ENCODE data around the gene MAP1S.

MAP1S gene

DNA sequence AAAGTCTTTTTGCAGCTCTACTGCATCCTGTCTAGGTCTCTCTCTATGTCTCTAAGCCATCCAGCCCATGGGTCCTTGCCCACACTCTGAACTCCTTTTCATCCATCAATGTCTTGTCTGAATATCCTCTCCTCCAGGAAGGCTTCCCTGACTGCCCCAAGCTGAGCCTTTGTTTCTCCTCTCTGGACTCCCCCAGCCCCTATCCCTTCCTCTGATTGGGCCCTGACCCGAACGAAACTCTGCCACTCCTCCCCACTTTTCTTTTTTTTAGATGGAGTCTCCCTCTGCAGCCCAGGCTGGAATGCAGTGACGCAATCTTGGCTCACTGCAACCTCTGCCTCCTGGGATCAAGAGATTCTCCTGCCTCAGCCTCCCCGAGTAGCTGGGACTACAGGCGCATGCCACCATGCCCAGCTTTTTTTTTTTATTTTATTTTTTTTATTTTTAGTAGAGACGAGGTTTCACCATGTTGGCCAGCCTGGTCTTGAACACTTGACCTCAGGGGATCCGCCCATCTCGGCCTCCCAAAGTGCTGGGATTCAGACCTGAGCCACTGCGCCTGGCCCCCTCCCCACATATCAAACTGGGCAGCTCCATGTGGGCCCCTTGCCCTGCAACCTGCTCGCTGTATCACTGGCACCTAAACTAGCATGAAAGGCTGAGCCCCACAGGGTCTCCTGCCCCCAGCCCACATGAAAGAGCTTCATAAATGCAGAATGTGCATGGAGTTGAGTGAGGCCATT lies 30.3 kb upstream of the MAP1S start:
- no peak for DNase-seq (ENCODE audit: low read depth)

GRCh38 chr19:17692566-17692965 lies 26.7 kb upstream of the MAP1S start:
- DNase-seq (ENCODE audit: low read depth) = no peak

DNA sequence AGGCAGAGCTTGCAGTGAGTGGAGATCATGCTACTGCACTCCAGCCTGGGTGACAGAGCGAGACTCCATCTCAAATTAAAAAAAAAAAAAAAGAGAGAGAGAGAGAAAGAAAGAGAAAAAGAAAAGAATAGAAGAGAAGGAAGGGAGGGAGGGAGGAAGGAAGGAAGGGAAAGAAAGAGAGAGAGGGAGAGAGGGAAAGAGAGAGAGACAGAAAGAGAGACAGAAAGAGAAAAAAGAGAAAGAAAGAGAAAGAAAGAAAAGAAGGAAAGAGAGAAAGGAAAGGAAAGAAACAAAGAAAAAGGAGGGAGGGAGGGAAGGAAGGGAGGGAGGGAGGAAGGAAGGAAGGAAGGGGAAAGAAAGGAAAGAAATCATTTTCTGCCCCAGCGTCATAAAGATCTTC lies 24.1 kb upstream of the MAP1S start:
- DNase-seq (ENCODE audit: low read depth) = no peak

- peak; percentile 39 for DNase-seq (ENCODE audit: low read depth)
These were observed 15.3 kb upstream of the MAP1S start for GRCh38 chr19:17703824-17704463.

- no peak for DNase-seq (ENCODE audit: low read depth)
These were observed 12.5 kb upstream of the MAP1S start for GRCh38 chr19:17706750-17707181.

GRCh38 chr19:17711851-17712250 lies 7.4 kb upstream of the MAP1S start:
- no peak for DNase-seq (ENCODE audit: low read depth)

GRCh38 chr19:17716309-17716929 lies 2.9 kb upstream of the MAP1S start:
- DNase-seq (ENCODE audit: low read depth) = no peak

- DNase-seq (ENCODE audit: low read depth) = no peak
These were observed 732 bp upstream of the MAP1S start for GRCh38 chr19:17718550-17718946.

DNA sequence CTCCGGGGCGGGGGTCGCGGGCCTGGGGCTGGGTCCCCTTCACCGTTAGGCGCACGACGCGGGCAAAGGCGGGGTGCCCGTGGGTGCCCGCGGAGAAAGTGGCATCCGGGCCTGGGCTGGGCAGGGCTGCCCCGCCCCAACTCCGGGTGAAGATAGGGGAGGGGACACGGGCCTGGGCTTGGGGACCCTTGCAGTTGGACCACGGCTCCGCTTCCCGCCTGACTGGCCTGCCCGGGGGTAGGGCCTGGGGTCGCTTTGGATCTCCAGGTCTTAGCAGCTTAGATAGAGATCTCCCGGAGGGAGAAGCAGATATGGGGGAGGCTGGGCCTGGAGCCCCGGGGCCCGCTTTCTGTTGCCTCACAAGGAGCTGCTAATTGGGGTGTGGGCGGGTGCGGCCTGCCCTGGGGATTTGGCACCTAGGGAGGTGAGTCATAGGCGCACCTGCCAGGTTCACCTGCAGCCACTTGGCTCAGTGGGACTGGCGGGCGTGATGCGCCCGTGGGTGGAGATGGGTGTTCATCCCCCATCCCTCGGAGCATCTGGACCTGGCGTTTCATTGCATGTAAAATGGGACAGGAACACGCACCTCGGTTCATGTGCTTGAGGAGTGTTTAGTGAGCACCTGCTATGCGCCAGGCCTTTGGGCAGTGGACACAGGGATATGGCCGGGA lies 585 bp downstream of the MAP1S start:
- DNase-seq (ENCODE audit: low read depth) = peak; percentile 64

DNA sequence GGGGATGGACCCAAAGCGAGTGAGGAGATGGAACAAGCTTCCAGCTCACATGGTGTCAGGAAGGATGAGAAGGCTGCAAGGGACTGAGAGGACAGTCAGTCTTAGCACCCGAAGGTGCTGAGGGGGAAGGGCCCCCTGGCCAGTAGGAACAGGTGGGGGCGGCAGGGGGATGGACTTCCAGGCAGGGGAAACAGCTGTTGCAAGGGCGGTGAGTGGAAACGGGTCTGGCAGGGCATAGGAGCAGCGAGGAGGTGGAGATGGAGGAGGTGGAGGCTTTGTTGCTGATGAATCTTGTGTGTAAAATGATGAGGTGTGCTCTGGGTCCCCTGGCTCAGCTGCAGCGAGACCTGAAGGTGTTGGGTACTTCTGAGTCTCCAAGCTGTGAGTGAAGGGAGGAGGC lies 1.2 kb downstream of the MAP1S start:
- no peak for DNase-seq (ENCODE audit: low read depth)

DNA sequence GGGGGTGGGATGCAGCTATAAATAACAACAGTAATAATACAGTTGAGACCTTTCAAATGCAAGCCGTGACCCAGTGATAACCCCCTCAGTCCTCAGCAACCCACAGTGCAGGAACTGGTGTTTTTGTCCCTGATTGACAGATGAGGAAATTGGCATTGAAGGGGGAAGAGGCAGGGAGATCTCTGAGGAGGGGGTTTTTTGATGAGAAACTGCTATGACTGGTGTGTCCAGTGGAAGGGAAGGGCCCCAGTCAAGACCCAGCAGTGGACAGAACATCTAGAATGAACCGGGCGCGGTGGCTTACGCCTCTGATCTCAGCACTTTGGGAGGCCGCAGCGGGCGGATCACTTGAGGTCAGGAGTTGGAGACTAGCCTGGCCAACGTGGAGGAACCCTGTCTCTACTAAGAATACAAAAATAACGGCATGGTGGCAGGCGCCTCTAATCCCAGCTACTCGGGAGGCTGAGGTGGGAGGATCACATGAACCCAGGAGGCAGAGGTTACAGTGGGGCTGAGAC lies 1.9 kb downstream of the MAP1S start:
- DNase-seq (ENCODE audit: low read depth) = no peak

GRCh38 chr19:17721821-17722220 lies 2.5 kb downstream of the MAP1S start:
- DNase-seq (ENCODE audit: low read depth) = no peak

DNA sequence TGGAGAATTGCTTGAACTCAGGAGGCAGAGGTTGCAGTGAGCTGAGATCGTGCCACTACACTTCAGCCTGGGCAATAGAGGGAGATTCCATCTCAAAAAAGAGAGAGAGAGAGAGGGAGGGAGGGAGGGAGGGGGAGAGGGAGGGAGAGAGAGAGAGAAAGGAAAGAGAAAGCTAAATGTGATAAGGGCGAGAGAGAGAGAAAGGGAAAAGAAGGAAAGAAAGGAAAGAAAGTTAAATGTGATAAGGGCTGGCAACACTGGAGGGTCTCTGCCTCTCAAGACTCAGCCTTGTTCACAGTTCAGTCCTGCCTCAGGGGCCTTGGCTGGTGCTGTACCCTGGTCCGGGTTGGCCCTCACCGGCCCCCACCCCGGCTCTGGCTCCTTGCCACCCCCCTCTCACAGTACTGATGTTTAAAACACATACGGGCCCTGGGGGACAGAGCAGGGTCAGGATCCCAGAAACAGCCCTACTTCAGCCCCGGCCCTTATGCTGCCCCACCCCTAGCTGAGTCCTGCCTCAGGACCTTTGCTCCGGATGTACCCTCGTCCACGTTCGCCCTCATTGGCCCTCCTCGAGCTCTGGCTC lies 3.5 kb downstream of the MAP1S start:
- DNase-seq (ENCODE audit: low read depth) = no peak

- no peak for DNase-seq (ENCODE audit: low read depth)
These were observed 5.4 kb downstream of the MAP1S start for GRCh38 chr19:17724655-17725054.

DNA sequence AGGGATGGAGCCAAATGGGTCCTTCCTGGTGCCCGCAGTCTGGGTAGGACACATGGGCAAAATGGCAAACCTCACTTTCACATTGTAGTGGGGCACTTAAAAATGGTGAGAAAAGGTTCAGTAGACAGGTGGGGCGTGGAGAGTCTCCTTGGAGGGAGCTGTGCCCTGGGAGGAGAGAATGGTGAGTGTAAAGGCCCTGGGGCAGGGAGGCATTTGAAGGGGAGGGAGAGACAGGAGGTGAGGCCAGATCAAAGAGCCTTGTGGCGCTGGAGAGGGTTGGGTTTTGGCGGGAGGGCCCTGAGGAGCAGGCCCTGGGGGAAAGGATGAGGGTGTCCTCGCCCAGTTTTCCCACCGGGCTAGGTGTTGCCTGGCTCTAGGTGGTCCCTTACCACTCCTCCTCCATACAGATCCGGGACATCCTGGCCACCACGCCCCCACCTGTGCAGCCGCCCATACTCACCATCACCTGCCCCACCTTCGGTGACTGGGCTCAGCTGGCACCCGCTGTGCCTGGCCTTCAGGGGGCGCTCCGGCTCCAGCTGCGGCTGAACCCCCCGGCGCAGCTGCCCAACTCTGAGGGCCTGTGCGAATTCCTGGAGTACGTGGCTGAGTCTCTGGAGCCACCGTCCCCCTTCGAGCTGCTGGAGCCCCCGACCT lies 6.3 kb downstream of the MAP1S start:
- no peak for DNase-seq (ENCODE audit: low read depth)

- DNase-seq (ENCODE audit: low read depth) = no peak
These were observed 7.0 kb downstream of the MAP1S start for GRCh38 chr19:17726136-17726741.

DNA sequence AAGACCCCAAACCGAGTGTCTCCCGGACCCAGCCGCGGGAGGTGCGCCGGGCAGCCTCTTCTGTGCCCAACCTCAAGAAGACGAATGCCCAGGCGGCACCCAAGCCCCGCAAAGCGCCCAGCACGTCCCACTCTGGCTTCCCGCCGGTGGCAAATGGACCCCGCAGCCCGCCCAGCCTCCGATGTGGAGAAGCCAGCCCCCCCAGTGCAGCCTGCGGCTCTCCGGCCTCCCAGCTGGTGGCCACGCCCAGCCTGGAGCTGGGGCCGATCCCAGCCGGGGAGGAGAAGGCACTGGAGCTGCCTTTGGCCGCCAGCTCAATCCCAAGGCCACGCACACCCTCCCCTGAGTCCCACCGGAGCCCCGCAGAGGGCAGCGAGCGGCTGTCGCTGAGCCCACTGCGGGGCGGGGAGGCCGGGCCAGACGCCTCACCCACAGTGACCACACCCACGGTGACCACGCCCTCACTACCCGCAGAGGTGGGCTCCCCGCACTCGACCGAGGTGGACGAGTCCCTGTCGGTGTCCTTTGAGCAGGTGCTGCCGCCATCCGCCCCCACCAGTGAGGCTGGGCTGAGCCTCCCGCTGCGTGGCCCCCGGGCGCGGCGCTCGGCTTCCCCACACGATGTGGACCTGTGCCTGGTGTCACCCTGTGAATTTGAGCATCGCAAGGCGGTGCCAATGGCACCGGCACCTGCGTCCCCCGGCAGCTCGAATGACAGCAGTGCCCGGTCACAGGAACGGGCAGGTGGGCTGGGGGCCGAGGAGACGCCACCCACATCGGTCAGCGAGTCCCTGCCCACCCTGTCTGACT lies 7.9 kb downstream of the MAP1S start:
- DNase-seq (ENCODE audit: low read depth) = no peak

GRCh38 chr19:17727843-17728242 lies 8.6 kb downstream of the MAP1S start:
- no peak for DNase-seq (ENCODE audit: low read depth)

- DNase-seq (ENCODE audit: low read depth) = no peak
These were observed 13.8 kb downstream of the MAP1S start for GRCh38 chr19:17733127-17733526.

DNA sequence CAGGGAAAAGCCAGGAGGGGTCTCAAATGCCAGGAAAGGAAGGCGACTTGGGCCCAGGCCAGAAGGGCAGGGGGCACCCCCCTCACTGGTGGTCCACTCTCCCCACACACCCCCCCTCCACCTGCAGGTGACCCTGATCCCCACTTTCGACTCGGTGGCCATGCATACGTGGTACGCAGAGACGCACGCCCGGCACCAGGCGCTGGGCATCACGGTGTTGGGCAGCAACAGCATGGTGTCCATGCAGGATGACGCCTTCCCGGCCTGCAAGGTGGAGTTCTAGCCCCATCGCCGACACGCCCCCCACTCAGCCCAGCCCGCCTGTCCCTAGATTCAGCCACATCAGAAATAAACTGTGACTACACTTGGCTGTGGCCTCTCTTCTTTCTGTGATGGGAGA lies 14.9 kb downstream of the MAP1S start:
- DNase-seq (ENCODE audit: low read depth) = no peak

Data from stimulated activated CD4-positive, alpha-beta T cell treated with anti-CD3 and anti-CD28 coated beads, Interleukin-2, amount 100 ng/mL, for 4 hours (primary cell).